ENCODE measurements around the gene LIMA1.
"Not testable (repeated sequence)": the region's sequence is repeated elsewhere in the genome, so short reads cannot be mapped to it uniquely, and the experiment has no call there.

Gene LIMA1

GRCh38 chr12:50184261-50184660, 99.1 kb downstream of the LIMA1 start:
- DNase-seq: no peak

GRCh38 chr12:50182461-50182860, 100.9 kb downstream of the LIMA1 start:
- no peak for DNase-seq

GRCh38 chr12:50181691-50182090, 101.6 kb downstream of the LIMA1 start:
- no peak for DNase-seq

DNA sequence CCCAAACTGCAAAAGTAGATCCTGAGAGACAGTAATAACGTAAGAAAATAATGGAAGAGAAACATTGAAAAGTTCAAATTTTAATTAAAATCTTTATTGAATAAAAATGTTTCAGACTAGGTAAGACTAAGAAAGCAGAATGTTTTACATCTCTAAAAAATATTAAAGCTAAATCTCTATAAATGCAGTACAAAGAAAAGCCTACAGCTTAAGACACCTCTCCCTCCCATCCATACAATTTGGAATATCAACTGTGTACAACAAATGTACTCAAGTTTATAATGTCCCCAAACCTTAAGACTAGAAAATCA, 107.6 kb downstream of the LIMA1 start:
- DNase-seq: no peak

DNA sequence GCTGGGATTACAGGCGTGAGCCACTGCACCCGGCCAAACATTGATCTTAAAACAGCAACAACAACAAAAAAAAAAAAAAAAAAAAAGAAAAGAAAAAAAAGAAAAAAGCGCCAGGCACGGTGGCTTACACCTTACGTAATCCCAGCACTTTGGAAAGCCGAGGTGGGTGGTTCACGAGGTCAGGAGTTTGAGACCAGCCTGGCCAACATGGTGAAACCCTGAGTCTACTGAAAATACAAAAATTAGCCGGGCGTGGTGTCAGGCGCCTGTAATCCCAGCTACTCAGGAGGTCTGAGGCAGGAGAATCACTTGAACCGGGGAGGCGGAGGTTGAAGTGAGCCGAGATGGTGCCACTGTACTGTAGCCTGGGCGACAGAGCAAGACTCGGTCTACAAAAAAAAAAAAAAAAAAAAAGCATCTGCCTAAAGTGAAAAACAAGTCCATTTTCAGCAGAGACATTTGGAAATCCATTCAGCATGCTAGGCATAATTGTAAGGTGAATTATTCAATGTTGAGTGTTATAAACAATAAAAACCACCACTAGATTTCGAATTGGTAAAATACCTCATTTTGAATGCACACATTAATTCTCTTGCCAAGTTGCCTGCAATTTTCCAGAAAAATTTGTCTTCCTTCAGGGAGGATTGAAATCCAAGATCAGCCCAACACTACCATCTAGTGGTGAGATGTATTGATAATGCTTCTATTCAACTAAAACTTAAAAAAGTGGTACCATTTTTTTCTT, 108.2 kb downstream of the LIMA1 start:
- DNase-seq: peak; percentile 33

GRCh38 chr12:50167049-50167828, 116.1 kb downstream of the LIMA1 start, which contains the start of gene CERS5:
TSS of gene CERS5 (minus strand) at chr12:50167369. CDS start at chr12:50167297, 72 bp downstream.
- DNase-seq: peak; percentile 98

DNA sequence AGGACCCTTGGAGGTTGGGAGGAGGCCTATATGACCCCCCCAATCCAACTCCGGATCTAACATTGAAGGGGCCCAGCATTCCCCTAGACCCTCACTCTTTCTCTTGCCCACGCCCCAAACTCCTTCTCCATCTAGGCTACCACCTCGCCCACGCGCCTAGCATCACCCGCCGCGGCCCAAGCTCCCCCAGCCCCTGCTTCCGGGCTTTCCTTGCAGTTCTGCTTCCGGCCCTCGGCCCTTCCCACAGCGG, 116.6 kb downstream of the LIMA1 start:
- no peak for DNase-seq

DNA sequence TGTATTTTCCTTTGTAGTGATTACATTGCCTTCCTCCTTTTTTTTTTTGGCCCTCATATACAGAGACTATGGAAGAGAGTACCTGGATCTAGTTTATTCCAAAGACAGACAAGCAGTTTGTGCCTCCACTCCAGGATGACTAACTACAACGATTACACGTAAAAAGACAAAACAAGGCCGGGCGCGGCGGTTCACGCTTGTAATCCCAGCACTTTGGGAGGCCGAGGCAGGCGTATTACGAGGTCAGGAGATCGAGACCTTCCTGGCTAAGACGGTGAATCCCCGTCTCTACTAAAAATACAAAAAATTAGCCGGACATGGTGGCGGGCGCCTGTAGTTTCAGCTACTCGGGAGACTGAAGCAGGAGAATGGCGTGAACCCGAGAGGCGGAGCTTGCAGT, 118.4 kb downstream of the LIMA1 start:
- no peak for DNase-seq

- DNase-seq: no peak
These were observed 121.1 kb downstream of the LIMA1 start for GRCh38 chr12:50162230-50162629.

DNA sequence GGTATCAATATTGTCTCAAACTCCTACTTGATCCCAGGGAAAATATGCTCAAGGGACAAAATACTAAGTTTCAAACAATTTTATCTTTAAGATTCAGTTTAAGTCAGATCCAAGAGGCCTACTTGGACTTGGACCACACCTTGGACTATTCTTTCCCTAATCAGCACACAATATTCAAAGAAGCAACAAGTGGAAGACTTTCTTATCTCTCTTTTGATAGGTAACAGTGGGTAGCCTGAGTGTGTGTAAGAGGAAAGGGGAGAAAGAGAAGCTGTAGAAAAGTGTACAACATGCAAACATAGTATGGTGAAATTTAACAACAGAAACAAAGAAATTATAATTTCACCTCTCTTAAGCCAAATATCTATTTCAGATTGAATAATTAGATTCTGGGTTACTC, 122.7 kb downstream of the LIMA1 start:
- no peak for DNase-seq

- no peak for DNase-seq
These were observed 126.1 kb downstream of the LIMA1 start for GRCh38 chr12:50157259-50157658.

DNA sequence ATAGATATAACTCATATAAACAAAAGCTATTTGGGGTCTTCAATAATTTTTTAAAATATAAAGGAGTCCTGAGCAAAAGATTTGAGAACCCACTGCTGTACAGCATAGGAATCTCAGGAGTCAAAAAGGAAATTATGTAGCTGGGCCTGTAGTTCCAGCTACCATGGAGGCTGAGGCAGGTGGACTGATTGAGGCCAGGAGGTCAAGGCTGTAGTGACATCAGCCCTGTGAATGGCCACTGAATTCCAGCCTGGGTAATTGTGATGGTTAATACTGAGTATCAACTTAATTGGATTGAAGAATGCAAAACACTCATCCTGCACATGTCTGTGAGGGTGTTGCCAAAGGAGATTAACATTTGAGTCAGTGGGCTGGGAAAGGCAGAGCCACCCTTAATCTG, 126.7 kb downstream of the LIMA1 start:
- DNase-seq: no peak

DNA sequence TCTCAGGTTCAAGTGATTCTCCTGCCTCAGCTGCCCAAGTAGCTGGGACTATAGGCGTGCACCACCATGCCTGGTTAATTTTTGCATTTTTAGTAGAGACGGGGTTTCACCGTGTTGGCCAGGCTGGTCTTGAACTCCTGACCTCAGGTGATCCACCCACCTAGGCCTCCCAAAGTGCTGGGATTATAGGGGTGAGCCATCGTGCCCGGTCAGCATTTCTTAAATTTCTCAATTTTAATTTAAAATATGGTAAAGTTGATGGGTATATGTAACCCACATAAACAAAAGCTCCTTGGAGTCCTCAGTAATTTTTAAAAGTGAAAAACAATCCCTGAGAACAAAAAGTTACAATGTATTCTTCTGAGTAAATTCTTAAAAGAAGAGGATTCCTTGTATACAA, 128.4 kb downstream of the LIMA1 start:
- not testable (repeated sequence) for DNase-seq

DNA sequence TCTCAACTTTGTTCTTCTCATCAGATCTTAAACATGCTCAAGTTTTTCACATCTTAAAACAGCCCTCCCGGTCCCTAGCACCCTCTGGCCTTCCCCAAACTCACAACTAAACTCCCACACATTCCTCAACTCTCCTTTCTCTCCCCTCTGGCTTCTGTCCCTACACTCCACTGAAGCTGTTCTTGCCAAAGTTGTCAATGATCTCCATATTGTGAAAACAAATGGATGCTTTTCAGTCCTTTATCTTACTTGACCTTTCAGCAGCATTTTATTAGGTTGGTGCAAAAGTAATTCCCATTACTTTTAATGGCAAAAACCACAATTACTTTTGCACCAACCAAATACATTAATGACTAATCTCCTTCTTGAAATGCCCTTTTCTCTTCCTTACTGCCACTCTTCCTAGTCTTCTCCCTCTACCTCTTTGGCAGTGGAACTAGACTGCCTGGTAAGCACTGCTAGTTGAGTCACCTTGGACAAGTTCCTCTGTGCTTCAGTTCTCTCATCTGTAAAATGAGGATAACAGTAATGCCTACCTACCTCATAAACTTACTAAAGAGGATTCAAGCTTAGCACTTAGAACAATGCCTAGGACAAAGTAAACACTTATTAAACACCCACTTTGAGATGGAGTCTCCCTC, 132.2 kb downstream of the LIMA1 start:
- no peak for DNase-seq

- DNase-seq: no peak
These were observed 134.0 kb downstream of the LIMA1 start for GRCh38 chr12:50149311-50149710.

DNA sequence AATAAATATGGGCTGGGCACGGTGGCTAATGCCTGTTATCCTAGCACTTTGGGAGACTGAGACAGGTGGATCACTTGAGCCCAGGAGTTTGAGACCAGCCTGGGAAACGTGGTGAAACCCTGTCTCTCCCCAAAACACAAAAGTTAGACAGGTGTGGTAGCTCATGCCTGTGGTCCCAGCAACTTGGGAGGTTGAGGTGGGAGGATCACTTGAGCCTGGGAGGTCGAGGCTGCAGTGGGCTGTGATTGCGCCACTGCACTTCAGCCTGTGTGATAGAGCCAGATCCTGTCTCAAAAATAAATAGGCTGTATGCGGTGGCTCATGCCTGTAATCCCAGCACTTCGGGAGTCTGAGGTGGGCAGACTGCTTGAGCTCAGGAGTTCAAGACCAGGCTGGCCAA, 135.3 kb downstream of the LIMA1 start:
- not testable (repeated sequence) for DNase-seq

DNA sequence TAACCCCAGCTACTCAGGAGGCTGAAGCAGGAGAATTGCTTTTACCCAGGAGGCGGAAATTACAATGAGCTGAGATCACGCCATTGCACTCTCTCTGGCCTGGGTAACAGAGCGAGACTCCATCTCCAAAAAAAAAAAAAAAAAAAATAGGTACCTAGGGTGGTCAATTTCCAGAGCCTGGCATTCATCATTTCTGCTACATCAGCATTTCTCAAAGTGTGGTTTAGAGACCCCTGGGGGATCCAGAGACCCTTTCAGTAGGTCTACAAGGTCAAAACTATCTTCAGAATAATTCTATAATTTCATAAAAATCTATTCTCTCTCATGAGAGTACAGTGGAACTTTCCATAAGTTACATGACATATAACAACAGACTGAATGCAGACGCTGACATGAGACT, 136.0 kb downstream of the LIMA1 start:
- no peak for DNase-seq

DNA sequence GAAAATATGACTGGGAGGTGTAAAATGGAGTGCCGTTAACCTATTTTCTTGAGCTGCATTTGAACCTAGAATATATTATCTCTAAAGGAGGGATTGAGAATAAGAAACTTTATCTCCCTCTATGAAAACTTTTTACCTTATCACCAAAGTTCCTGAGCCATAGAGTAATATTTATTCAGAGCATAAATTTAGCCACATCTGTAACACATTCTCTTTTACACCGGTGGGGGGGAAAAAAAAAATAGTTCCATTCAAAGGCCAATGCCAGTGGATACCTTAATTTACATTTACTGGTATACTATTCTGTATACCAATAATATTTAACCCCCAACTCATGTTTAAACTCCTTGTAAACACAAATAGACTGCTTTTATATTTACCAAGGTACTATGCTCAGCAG, 137.9 kb downstream of the LIMA1 start:
- DNase-seq: no peak

DNA sequence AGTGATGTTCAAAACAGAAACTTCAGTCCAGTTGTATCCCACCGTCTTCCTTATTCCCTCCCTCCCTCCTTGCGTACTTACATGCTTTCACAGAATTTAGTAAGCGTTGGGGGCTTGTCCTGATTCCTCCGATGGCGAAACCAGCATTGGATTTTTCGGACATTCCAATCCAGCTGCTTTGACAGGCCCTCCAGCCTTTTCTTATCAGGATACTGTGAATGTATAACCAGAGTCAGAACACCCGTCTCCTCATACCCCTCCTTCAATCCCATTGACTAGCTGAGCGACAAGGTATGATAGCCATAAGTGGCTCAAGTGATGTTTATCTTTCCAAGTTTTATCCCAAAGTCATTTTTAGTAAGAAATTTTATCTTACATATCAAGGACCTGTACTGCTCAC, 140.3 kb downstream of the LIMA1 start:
- no peak for DNase-seq

DNA sequence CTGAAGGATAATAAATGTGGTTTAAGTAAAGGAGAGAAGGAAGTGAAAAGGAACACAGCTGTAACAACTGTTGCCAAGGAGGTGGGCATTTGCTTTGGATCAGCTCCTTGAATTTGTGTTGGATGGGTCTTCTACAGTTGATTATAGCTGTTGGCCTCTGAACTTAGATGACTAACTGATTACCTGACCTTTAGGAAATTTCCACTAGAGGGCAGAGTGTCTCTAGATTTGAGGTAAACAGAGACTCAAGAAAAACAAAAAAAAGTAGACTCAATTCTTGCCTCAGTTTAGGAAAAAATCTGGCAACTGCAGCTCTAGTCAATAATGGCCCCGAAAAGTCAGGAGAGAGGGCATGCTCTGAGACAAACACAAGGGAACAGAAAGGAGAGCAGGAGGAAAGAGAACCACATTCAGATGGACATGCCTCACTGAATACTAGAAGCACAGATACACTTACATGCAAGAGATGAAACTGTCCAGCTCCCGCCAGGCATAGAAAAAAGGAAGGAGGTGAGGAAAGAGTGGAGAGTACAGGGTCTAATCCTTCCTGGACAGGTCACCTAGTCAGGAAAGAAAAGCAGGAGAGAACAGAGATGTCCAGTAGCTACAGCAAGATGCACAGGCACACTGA, 150.7 kb downstream of the LIMA1 start:
- DNase-seq: no peak

DNA sequence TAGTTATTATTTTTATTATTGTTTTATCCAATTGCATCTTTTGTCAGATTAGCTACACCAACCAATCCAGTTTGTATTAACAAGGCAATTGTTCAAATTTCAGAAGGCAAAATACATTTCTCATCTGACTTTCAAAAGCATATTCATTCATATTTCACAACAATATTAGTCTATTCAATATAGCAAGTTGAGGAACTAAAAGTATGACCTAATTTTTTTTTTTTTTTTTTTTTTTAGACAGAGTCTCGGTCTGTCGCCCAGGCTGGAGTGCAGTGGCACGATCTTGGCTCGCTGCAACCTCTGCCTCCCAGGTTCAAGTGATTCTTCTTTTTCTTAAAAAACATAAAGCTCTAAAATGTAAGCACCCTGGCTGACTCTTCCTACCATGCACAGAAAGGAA, 154.0 kb downstream of the LIMA1 start:
- no peak for DNase-seq

DNA sequence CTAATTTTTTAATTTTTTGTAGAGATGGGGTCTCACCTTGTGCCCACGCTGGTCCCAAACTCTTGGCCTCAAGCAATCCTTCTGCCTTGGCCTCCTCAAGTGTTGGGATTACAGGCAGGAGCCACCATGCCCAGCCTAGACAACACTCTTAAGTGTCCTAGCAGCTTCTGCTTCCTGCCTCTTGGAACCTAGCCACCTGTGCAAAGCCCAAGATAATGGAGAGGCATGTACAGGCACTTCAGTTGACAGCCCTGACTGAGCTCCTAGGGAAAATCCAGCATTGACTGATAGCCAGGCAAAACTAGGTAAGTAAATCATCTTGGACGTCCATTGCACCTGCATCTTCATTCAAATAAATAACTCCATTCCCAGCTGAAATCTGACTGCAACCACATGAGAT, 155.8 kb downstream of the LIMA1 start:
- DNase-seq: no peak

Measured in CD4-positive, alpha-beta T cell treated with Interleukin-17A for 4 hours (primary cell).